Smooth muscle cell of the brain vasculature (primary cell): Measurements from ENCODE around the gene PALM2AKAP2.

Experiments used
- DNase-seq: peaks from one replicate; pipeline ENCODE4 v3.0.0-alpha.2; 2012; ENCODE audit warnings: low read depth, low spot score

Gene PALM2AKAP2

DNA sequence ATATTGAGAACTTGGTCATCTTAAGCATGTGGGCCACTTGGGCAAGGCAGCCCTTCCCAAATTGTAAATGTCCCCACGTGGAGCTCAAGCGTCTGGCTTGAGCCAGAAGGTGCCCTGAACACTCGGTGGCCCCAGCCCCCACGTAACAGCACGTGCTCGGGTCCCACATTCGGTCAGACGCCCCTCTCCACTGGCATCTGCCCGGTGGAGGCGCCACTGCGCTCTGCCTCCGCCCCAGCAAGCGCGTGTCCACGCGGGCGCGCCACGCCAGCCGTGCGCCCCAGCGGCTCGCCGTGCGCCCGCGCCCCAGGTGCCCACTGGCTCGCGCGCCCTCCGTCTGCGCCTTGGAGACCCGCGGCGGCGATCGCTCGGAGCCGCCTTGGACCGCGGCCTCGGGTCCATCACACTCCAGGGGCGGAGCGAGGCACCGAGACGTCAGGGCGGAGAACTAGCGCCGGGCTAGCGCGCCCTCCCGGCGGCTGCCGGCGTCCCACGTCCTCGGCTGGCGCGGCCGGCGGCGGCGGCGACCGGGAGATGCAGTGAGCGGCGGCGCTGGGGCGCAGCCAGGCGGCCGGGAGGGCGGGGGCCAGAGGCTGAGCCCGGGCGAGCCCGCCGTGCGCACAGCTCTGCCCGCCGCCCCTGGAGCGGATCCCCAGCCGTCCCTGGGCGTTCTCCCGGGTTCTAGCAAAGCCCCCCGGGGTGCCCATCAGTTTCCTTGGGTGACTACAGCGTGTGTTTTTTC, at the start of gene PALM2AKAP2:
TSS of gene PALM2AKAP2 (plus strand) at position 488 of the 742 bp plus-strand sequence. CDS start 291 bp downstream, outside the sequence.
- no peak for DNase-seq

DNA sequence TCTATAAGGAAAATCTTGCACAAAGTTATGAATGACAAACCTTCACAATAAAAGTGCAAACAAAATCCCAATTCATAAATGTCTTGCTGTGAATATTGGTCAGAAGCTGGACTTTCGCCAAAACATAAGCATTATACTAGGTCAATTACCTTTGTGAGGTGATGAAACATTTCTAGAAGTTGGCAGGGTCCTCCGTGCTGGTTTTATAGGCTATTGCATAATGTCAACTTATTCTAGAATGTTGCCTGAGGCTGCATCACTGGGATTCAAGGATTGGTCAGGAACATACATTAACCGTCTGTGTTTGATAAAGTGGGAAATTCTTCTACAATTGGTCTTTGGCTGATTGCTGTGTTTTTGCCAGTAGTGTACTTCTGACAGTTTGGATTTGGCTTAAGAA, 49.8 kb upstream of the PALM2AKAP2 start:
- DNase-seq, result no peak

DNA sequence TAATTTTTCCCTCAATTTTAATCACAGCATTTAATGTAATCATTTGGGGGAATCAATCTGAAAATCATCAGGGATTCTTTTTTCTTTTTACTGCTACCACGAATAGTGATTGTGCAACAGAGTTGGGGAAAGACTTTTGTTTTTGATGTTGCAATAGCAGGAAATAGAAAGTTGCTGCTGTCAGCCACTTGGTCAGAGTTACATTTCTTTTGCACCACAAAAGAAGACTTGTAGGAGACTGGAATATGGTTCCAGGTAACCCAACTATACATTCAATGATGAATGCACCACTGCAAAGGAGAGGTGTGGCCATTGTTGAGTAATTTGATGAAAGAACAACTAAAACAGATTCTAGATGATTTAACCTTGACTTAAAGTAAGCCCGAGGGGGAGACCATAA, 46.3 kb upstream of the PALM2AKAP2 start:
- no peak for DNase-seq

DNA sequence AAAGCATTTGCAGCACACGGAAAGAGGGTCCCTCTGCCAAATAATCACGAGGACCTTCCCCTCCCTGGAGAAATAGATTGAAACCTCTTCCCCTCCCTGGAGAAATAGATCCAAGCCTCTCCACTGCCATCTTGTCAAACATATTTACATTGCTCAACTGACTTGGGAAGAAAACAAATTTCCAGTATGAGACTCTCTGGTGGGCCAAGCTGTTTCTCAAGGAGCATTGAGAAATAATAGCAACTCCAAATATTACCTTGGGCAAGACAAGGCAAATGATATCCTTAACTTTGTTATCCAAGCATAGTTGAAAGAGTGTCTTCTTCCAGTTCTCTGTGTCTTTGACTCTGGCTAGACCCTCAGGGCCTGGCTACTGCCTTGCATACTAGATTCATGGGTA, 45.2 kb upstream of the PALM2AKAP2 start:
- DNase-seq, result no peak

DNA sequence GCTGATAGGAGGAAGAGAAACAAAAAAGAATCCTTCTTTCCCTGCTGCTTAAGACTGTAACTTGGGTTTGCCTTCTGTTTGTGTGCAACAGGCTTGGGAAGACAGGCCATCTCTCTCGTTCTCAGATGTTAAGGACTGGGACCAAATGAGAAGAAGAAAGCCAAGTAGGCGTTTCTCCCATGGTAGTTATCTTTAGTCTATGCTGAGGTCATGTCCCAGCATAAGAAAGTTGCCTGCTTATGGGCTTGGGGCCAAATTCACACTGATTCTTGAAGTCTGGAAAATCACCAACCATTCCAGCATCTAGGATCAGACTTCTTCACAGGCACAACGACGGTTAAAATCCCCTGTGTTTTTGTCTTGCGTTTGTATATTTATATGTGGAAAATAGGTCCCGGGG, 44.2 kb upstream of the PALM2AKAP2 start:
- DNase-seq, result no peak

DNA sequence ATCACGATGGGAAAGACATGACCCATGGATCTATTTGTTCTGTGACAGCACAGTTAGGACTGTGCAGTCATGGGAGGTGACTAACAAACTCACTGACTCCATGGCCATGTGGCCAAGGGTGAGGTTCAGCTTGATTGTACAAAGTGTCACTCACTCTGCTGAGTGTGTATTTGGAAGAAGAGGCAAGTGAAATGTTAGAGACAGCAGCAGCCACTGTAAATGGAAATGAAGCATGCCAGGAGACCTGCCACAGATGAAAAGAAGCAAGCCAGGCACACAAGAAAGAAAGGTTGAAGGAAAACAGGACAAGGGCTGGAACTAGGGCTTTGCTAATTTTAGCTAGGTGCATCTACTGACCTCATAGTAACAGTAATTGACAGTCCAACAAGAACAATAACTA, 42.7 kb upstream of the PALM2AKAP2 start:
- no peak for DNase-seq

DNA sequence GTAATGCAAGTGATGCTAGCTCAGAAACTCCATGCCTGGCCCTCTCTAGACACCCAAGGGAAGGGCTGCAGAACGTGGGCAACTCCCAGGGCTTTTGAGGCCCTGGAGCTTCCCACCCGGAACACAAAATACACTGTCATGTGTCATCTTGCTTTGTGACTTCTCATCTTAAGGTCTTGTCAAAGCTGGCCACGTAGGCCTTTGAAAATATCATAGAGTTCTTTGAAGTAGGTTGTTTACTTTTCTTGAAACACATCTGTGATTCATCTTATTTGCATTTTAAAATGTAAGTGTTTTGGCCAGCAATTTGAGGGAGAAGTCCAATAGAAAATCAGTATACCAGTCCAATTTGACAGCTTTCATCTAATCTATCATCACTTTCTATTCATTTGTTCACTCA, 40.2 kb upstream of the PALM2AKAP2 start:
- no peak for DNase-seq

DNA sequence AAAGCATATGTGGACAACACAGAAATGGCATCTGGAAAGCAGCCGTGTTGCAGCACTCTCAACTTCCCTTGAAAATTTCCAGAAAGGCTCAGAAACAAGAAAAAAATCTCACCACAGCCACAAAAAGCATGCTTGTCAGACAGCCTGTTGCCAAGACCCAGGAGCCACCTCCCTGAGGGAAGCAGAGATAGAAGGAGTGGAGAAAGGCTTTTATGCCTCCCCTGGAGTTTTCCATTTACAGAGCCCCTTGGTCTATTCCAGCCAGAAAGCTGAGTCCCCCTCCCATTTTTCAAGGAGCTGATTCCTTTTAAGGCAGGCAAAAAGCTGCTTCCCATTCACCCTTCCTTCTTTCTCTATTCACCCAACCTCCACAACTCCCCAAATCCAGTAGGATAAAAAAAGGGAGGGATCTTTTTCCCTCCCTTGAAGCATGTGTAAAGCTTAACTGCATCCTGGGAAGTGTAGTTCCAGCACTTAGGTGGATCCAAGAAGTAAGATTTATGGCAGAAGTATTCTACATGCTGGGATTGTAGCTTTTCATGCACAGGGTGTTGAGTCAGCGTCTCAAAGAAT, 37.1 kb upstream of the PALM2AKAP2 start:
- no peak for DNase-seq

DNA sequence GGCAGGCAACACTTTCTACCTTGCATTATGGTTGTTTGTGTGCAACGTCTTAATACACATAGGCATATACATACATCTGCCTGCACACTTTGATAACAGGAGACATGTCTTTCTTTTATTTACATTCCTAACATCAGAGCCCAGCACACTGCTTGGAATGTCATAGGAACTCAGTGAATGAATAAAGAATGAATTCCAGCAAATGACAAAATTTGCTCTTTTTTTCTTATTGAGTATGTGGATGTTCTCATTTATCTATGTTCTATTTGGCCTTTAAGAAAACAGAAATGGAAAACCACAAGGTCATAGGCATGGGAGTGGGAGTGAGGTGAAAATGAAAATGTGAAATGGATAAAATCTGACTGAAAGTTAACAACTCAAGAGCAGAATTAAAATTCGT, 36.3 kb upstream of the PALM2AKAP2 start:
- no peak for DNase-seq

DNA sequence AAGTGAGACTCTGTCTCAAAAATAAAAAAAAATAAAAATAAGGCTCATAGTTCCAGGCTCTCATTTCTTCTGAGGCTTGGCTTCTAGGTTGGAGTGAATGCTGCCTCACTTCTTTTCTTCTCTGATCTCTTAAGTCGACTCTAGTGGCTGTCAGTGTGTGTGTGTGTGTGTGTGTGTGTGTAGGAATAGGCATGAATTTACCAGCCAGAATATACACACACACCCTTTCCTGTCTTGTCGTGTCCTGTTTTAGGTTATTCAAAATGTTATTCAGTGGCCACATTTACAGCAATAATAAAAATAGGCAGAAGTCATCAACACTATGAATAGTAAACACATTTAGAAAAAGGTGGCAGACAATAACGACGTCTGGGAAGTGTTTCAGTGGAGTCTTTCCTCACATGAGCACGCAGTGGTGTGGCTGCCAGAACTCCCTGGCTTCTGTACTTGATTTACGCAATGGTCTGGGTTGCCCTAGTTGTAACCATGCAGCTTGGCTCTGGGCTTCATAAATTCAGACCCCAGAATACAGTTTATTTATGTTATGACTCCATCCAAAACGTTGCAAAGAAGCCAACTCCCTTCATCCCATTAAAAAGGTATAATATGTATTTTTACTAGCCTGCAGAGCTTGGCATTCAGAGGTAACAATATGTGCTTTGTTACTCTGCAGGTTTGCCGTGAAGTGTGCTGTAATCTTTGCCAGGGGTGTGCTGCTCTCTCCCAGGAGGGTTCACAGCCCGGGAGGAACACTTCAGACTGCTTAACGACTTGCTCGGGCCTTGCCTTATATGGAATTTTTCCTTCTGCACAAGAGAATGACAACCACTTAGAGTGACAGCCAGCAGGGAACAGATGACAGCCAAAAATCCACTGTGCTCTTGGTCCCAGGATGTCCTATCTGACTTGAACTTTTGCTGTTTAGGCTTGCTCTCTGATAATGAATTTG, 34.4 kb upstream of the PALM2AKAP2 start:
- DNase-seq, result no peak

DNA sequence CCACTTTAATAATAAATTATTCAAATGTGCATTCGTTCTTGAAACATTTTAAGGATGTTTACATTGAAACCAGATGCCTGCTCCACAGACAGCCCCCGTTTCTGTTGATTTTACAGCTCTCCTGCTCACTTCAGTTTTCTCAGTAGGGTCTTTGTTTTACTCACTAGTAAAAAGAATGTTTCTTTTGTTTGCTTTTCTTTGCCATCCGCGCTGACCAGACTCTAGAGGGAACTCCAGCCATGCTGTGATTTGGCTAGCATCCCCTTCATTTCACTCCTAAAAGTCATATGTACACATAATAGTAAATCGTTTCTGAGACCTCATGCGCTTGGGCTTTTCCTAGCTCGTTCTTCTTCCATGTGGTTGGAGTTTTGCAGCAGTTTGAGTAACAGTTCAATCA, 28.7 kb upstream of the PALM2AKAP2 start:
- DNase-seq, result peak; percentile 86

DNA sequence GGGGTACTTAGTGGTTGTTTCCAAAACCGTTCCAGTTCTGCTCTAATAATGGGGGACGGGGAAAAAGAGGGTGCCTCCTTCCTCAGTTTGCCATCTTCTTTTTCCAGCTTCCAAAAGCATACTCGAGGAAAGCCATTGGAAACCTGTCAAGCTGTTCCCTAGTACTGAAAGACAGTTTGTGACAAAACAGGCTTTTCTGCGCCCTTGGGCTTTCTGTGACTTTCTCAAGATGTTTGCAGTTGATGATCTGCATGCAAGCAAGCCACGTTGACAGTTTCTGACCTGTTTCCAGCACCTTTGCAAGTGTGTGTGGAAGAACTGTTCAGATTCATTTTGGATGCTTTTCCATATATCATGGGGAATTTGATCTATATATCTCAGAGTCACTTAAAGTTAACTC, 26.7 kb upstream of the PALM2AKAP2 start:
- DNase-seq, result no peak

DNA sequence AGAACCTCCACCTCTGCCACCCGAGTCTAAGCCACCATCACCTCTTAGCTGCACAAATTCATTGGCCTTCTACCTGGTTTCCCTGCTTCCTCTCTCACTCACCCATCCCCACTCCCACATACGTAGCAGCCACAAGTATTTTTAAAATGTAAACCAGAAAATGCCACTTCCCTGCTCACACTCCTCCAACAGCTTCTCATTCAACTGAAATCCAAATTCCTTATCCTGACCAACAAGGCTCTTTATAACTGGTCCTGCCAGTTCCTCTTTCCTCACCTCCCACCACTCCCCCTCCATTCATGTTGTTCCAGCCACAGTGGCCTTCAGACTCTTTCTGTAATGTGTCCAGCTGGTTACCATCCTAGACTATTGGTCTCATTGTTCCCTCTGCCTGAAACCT, 25.0 kb upstream of the PALM2AKAP2 start:
- no peak for DNase-seq

DNA sequence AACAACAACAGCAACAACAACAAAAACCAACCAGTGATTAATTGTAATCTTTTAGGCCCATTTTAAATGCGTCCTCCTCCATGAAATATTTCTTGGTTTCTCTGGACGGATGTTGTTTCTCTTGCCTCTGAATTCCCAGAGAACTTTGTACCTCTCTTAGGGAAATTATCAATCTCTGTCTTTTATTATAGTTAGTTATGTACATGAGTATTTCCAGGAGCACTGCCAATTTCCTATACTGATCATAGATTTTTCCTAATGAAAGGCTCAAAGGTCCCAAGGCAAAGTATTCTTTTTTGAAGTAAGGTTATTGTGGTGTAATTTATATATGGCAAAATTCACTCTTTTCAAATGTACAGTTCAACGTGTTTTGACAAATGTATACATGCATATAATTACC, 20.4 kb upstream of the PALM2AKAP2 start:
- no peak for DNase-seq

DNA sequence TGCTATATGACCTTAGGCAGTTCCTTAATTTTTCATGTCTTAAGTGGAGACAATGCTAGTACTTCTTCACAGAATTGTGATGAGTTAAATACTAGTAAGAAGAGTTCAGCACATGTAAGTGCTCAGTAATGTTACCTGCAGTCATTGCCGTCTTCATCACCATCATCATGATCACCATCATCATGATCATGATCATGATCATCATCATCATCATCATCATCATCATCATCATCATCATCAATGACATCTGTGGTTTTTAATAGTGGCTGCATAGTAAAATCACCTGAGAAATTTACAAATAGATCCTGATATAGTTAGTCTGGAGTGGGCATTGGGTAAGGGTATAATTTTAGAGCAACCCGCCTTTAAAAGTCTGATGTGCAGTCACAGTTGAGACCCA, 14.7 kb upstream of the PALM2AKAP2 start:
- no peak for DNase-seq

DNA sequence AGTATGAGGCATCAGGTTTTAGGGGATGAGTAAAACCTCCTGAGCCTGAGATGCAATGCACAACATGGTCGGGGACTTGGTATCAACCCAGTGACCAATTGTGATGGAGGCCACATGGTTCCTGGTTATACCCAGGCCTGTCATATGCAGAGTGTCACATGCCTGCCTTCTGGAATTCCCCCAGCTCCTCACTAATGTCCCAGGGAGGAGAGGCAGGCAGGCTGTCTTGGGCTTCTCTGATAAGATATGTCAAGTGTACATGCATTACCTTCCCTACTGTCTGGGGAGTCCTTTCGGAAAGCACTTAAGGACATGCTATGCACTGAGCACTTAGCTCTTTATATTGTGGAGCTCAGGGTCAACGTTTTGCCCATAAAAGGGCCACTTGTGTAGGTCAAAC, 14.2 kb upstream of the PALM2AKAP2 start:
- no peak for DNase-seq

DNA sequence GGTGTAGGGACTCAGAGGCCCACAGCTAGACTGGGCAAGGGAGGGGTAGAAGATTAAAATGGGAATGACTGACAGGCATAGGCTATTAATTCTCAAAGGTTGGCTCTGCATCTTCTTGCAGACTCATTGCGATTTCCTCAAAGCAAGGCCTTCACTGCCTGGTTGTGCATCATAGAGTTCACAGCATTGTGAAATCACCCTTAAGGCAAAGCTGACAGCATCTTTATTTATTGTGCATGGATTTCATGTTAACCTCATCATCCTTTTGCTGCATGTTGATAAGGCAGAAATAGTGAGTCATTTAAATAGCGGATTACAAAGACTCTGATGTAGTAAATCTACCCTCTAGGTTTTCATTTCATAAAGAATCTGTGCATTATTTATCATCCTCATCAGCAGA, 13.6 kb upstream of the PALM2AKAP2 start:
- no peak for DNase-seq

DNA sequence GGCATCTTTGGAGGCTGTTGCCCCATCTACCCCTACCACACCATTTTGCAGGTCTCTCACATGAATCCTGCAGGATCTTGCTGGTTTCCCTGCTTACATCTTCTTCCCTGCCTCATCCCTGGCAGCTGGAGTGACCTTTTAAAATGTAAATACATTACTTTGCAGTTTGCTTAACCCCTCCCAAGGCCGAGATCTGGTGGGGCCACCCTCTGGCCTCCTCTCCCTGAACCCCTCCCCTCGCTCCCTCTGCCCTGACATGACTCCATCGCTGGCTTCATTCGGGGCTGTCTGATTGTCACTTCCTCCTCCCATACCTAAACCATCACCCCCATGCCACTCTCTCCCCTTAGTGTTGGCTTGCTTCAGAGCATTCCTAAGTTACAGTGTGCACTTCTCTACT, 12.6 kb upstream of the PALM2AKAP2 start:
- no peak for DNase-seq

DNA sequence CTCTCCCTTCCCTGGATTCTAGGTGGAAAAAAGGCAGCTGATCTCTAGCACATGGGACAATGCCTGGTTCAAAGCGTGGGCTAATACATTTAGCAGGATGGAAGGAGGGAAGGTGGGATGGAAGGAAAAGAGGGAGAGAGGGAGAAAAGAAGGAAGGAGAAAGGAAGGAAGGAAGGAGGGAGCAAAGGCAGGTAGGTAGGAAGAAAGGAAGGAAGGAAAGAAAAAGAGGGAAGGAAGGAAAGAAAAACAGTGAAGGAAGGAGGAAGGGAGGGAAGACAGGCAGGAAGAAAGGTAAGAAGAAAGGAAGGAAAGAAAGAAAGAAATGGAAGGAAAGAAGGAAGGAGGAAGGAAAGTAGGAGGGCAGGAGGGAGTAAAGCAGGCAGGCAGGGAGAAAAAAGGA, 12.2 kb upstream of the PALM2AKAP2 start:
- no peak for DNase-seq

DNA sequence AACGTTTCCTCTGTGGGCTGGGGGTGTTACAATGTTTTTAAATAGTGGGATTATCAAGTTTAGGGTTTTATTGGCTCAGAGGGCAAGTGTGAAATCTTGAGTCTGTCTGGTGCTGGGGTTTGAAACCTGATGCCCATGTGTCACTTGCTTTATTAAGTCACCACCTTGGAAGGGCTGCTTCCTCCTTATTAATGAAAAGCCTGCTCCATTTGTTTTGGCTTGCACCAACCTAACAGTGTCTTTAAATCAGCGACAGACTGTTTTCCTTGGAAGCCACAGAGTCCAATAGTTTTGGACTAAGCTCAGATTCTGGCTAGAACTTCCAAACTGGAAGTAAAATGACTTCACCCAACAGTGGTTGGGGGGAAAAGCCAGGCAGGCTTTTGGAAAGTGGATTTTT, 10.7 kb upstream of the PALM2AKAP2 start:
- DNase-seq, result no peak

DNA sequence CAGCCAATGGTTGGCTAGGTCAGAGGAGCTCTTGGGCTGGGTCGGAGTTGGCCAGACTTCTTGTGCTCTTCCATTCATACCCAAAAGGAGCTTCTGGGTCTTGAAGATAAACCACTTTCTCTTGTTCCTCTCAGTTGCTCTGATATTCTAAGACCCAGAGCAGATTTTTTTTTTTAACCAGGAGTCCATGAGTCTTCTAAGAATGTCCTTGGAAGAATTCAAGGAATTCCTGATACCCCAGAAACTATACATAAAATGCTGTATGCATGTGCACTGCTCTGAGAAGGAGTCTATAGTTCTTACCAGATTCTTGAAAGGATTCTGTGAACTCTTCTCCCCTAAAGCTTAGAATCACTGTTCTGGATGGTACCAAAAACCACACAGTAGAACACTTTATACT, 9.9 kb upstream of the PALM2AKAP2 start:
- no peak for DNase-seq

DNA sequence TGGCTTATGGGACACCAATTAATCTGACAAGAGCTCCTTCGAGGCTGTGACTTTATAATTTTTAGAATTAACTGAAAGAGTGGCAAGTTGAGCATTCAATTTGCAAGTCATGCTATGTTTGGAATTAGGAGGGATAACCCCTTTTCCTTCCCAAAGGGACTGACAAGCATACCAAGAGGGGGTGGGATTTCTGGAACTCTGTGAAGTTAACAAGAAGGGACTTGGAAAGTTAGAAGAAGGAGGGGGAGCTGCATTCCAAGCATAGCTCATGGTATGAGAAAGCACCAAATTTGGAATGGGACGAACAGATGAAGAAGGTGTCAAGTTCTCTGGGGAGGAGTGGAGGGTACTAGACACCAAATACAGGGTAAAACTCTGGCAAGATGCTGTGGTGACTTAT, 8.9 kb upstream of the PALM2AKAP2 start:
- DNase-seq, result no peak
